PC-3 (cell line): Measurements from ENCODE around the gene PGBD5. TPM values are rescaled to one million over a fixed set of nuclear protein-coding genes. Genes with fewer than 3 reads are reported as not detected.

Experiments
- ATAC-seq: fragments of 200-7000 bp; cut with Tn5 transposase; 2 replicates; pipeline ENCODE4 v1.9.1; 2020; ENCODE audit warnings: mild to moderate bottlenecking, moderate library complexity
- BruUV-seq: library from RNA; stranded (reverse); fragments of 400-500 nt; replicated peaks from 2 replicates; lab custom pipeline; 2021; lab: Mats Ljungman, UMichigan
- CTCF ChIA-PET: fragments of 300-600 bp; sonication (Branson Sonifier 250); formaldehyde crosslinking; loops from one replicate; lab custom pipeline; 2022; ENCODE audit warnings: antibody characterized with exemption; lab: Charles Lee
- POLR2A ChIA-PET: fragments of 300-600 bp; sonication (Branson Sonifier 250); formaldehyde crosslinking; loops from one replicate; lab custom pipeline; 2022; ENCODE audit warnings: antibody characterized with exemption; ENCODE audit not compliant: unreplicated experiment; lab: Charles Lee
- DNase-seq: peaks from one replicate; pipeline ENCODE4 v3.0.0-alpha.2; 2015
- H2AFZ ChIP-seq: fragments of 300-600 bp; sonication (generic); 2 replicates; pipeline ENCODE4 v1.6.0; 2016; ENCODE audit warnings: antibody characterized with exemption, low read length
- H3F3A ChIP-seq: fragments of 300-600 bp; sonication (generic); one replicate; pipeline ENCODE4 v1.6.0; 2017; ENCODE audit warnings: antibody characterized with exemption, low read length, control low read depth, mild to moderate bottlenecking; ENCODE audit not compliant: unreplicated experiment
- H3K27ac ChIP-seq: fragments of 300-600 bp; sonication (generic); 2 replicates; pipeline ENCODE4 v1.5.1; 2016; ENCODE audit warnings: mild to moderate bottlenecking, low read length
- H3K27me3 ChIP-seq: fragments of 300-600 bp; sonication (generic); 2 replicates; pipeline ENCODE4 v1.6.1; 2016; ENCODE audit warnings: low read length, mixed read lengths
- H3K36me3 ChIP-seq: fragments of 300-600 bp; sonication (generic); 2 replicates; pipeline ENCODE4 v1.6.1; 2016; ENCODE audit warnings: low read depth, mixed run types, low read length, mixed read lengths
- H3K4me1 ChIP-seq: fragments of 300-600 bp; sonication (generic); 2 replicates; pipeline ENCODE4 v1.5.1; 2016; ENCODE audit warnings: low read length; ENCODE audit not compliant: insufficient read depth
- H3K4me2 ChIP-seq: fragments of 300-600 bp; sonication (generic); 2 replicates; pipeline ENCODE4 v1.6.0; 2016; ENCODE audit warnings: low read length
- H3K4me3 ChIP-seq: fragments of 300-600 bp; sonication (generic); 2 replicates; pipeline ENCODE4 v1.5.1; 2016; ENCODE audit warnings: mild to moderate bottlenecking, low read length, mixed read lengths
- H3K79me2 ChIP-seq: fragments of 300-600 bp; sonication (generic); 2 replicates; pipeline ENCODE4 v1.6.1; 2017; ENCODE audit warnings: low read length, mixed read lengths
- H3K9ac ChIP-seq: fragments of 300-600 bp; sonication (generic); 2 replicates; pipeline ENCODE4 v1.6.0; 2016; ENCODE audit warnings: mild to moderate bottlenecking, low read length
- H3K9me2 ChIP-seq: fragments of 300-600 bp; sonication (generic); replicated peaks from 2 replicates; pipeline ENCODE4 v1.6.1; 2016; ENCODE audit warnings: mixed run types, low read length, mixed read lengths
- H3K9me3 ChIP-seq: fragments of 300-600 bp; sonication (generic); 2 replicates; pipeline ENCODE4 v1.6.1; 2016; ENCODE audit warnings: low read length, mixed read lengths
- H4K20me1 ChIP-seq: fragments of 300-600 bp; sonication (generic); 2 replicates; pipeline ENCODE4 v1.6.1; 2016; ENCODE audit warnings: low read length, mixed read lengths
- EZH2 ChIP-seq: fragments of 300-600 bp; sonication (generic); IDR thresholded peaks from one replicate; pipeline ENCODE4 v1.6.1; 2017; ENCODE audit warnings: antibody characterized with exemption, mild to moderate bottlenecking, low read length; ENCODE audit not compliant: unreplicated experiment
- EZH2phosphoT487 ChIP-seq: fragments of 300-600 bp; sonication (generic); IDR thresholded peaks from 2 replicates; pipeline ENCODE4 v1.6.1; 2018; ENCODE audit warnings: mild to moderate bottlenecking, antibody characterized with exemption, low read length, borderline replicate concordance
- intact Hi-C: fragments of 100-400 bp; cut with micrococcal nuclease; formaldehyde crosslinking; loops from 2 replicates; pipeline ENCODE4 v1.9.0; 2023
- total RNA-seq: library from RNA; depleted of rRNA; stranded (reverse); fragments of >200 nt; gene quantifications from 2 replicates; pipeline ENCODE4 v1.2.3, GENCODE V29; 2014
- TF ChIP-seq, protein P1 (sequence below): fragments of 300-600 bp; sonication (generic); conservative IDR thresholded peaks from 2 replicates; pipeline ENCODE4 v1.5.1; 2017; ENCODE audit warnings: antibody characterized with exemption, low read depth, mild to moderate bottlenecking, low read length

PGBD5 gene
- total RNA-seq, 1 experiment from 2014 or later, result under 0.01 TPM

DNA sequence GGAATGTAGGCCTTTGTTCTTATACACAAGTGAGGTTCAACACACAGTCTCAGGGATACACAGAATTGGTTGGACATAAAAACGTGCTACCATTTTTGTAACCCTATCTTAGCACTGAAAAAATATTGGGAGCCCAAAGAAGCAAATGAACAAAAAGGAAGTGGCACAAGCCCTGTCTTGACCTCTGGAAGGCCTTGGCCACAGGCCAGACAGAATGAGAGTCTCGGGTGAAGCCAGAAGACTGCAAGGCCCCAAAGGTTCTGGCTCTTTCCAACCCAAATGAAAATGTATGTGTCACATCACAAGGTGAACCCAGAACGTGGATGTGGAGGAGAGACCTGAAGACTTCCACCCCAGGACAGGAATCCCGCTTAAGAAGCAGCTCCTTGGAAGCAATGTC lies 57.3 kb downstream of the PGBD5 start:
- CTCF ChIA-PET, result no interaction called here
- POLR2A ChIA-PET, result no interaction called here
- H3K9me3 ChIP-seq, result no peaks in the 10 kb centered on the region

DNA sequence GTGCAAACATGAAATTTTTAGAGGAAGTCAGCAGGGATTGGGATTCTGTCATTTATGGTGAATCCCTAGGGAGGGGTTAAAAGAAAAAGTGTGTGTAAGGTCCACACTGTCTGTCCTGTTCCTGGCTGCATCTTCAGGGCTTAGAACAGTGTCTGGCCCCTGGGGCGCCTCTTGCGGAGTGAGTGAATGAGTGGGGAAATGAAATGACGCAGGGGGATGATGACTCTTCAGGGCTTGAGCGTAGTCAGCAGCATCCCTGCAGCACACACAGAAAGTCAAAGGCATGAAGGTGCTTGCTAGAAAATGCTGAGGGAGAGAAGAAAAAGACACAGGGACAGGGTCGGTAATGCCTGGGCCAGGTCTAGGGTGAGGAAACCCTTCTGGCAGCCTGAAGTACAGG lies 57.8 kb downstream of the PGBD5 start:
- Histone ChIP-seq H3K4me3 (no peak overlapping the region), H3K9ac (no peak overlapping the region), H3K4me1 (peaks cover 8% of the 10 kb centered on the region; the same call in 1 of the 2 replicates), H3K4me2 (0 out of 2 replicates have a peak overlapping the region, but pooled peaks have one; percentile 5), H3K9me3 (no peaks in the 10 kb centered on the region), H2AFZ (no peak overlapping the region), H4K20me1 (no peaks in the 10 kb centered on the region), H3K36me3 (no peaks in the 10 kb centered on the region), H3K27me3 (peaks cover 92% of the 10 kb centered on the region), H3K27ac (no peak overlapping the region), H3F3A (no peaks in the 10 kb centered on the region), H3K79me2 (no peaks in the 10 kb centered on the region), H3K9me2 (no peaks in the 10 kb centered on the region)
- TF ChIP-seq EZH2phosphoT487, result no peak
- TF ChIP-seq, protein P1, sequence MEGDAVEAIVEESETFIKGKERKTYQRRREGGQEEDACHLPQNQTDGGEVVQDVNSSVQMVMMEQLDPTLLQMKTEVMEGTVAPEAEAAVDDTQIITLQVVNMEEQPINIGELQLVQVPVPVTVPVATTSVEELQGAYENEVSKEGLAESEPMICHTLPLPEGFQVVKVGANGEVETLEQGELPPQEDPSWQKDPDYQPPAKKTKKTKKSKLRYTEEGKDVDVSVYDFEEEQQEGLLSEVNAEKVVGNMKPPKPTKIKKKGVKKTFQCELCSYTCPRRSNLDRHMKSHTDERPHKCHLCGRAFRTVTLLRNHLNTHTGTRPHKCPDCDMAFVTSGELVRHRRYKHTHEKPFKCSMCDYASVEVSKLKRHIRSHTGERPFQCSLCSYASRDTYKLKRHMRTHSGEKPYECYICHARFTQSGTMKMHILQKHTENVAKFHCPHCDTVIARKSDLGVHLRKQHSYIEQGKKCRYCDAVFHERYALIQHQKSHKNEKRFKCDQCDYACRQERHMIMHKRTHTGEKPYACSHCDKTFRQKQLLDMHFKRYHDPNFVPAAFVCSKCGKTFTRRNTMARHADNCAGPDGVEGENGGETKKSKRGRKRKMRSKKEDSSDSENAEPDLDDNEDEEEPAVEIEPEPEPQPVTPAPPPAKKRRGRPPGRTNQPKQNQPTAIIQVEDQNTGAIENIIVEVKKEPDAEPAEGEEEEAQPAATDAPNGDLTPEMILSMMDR, result no peak
- TF ChIP-seq EZH2, result no peak
- no TSS peak for BruUV-seq
- POLR2A ChIA-PET, result no interaction called here
- DNase-seq (peak; percentile 77), ATAC-seq (peak; percentile 63)
- intact Hi-C loops, result no loop called here
- CTCF ChIA-PET, result no interaction called here

More for the DNA sequence above, 57.3 kb downstream of the PGBD5 start:
- 0 out of 2 replicates have a peak overlapping the region, but pooled peaks have one; percentile 4 for H3K4me2 ChIP-seq
- H3K9ac ChIP-seq, result no peak overlapping the region
- H3K79me2 ChIP-seq, result no peaks in the 10 kb centered on the region
- ATAC-seq (no peak), DNase-seq (no peak)
- H3F3A ChIP-seq, result no peaks in the 10 kb centered on the region
- no peaks in the 10 kb centered on the region for H3K36me3 ChIP-seq
- no peaks in the 10 kb centered on the region for H3K9me2 ChIP-seq
- H2AFZ ChIP-seq, result no peak overlapping the region
- TF ChIP-seq, protein P1, result no peak
- no peak for TF ChIP-seq EZH2
- intact Hi-C loops, result no loop called here
- H3K4me1 ChIP-seq, result peaks cover 8% of the 10 kb centered on the region; the same call in 1 of the 2 replicates
- peaks cover 93% of the 10 kb centered on the region for H3K27me3 ChIP-seq
- H3K27ac ChIP-seq, result no peak overlapping the region
- no peak overlapping the region for H3K4me3 ChIP-seq
- no TSS peak for BruUV-seq
- H4K20me1 ChIP-seq, result no peaks in the 10 kb centered on the region

DNA sequence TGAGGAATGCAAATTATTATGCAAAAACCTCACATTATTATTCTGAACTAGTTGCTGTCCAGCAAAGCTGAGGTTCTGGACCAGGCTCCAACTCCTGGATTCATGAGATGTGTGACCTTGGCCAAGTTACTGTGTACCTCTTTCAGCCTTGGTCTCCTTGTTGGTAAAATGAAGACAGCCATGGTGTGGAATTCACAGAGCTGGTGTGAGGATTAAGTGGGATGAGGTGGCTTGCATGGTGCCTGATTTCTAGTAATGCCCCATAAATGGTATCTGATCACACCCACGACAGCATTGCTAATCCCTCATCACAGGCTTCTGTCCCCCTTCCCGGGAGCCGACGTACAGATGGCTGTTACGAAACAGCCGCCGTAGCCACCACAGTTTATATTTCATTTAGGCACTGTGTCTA lies 59.6 kb downstream of the PGBD5 start:
- Histone ChIP-seq H3K9ac (no peak overlapping the region), H3K79me2 (no peaks in the 10 kb centered on the region), H4K20me1 (no peaks in the 10 kb centered on the region), H3F3A (no peaks in the 10 kb centered on the region), H3K9me3 (no peaks in the 10 kb centered on the region), H3K9me2 (no peaks in the 10 kb centered on the region), H3K27ac (no peak overlapping the region), H3K4me2 (no peak overlapping the region), H3K27me3 (peaks cover 73% of the 10 kb centered on the region), H2AFZ (no peak overlapping the region), H3K4me3 (no peak overlapping the region), H3K4me1 (peaks cover 8% of the 10 kb centered on the region; the same call in 1 of the 2 replicates), H3K36me3 (no peaks in the 10 kb centered on the region)
- POLR2A ChIA-PET, result no interaction called here
- ATAC-seq (no peak), DNase-seq (no peak)
- intact Hi-C loops, result no loop called here
- CTCF ChIA-PET, result no interaction called here
- TF ChIP-seq EZH2phosphoT487, result no peak
- no peak for TF ChIP-seq EZH2
- BruUV-seq, result no TSS peak
